Measurements from ENCODE around the gene PTBP2. TPM values are rescaled to one million over a fixed set of nuclear protein-coding genes. Genes with fewer than 3 reads are reported as not detected.
"Not testable (repeated sequence)": the region's sequence is repeated elsewhere in the genome, so short reads cannot be mapped to it uniquely, and the experiment has no call there.

PTBP2 gene
- total and polyA plus RNA-seq, 5 donors: 7.4 to 18.3 (median 13.4) TPM

- intact Hi-C loops (cut with DNase I): no loop called here
- no peak overlapping the region for H3K4me3 ChIP-seq (ENCODE audit: low read length)
- H3K27ac ChIP-seq (ENCODE audit: low read length): no peak overlapping the region
- H3K27me3 ChIP-seq (ENCODE audit: control insufficient read depth, insufficient read depth): no peaks in the 10 kb centered on the region
- H3K4me1 ChIP-seq (ENCODE audit: control insufficient read depth, insufficient read depth, low read length): peaks cover 6% of the 10 kb centered on the region
- no peaks in the 10 kb centered on the region for H3K9me3 ChIP-seq (ENCODE audit: control insufficient read depth, low read length)
- DNase-seq (peak in 1 of 3 donors; percentile 32), ATAC-seq (peak; percentile 29 to 45)
- WGBS: 77% methylated on average over 5 of the region's 5 CpGs
Measured at GRCh38 chr1:96741335-96741734, 19.8 kb downstream of the PTBP2 start.

- DNase-seq: no peak
- no peak overlapping the region for H3K27ac ChIP-seq (ENCODE audit: low read length)
- peaks cover 3% of the 10 kb centered on the region for H3K4me1 ChIP-seq (ENCODE audit: control insufficient read depth, insufficient read depth, low read length)
- intact Hi-C loops (cut with DNase I): no loop called here
- H3K27me3 ChIP-seq (ENCODE audit: control insufficient read depth, insufficient read depth): no peaks in the 10 kb centered on the region
- 63% methylated on average over 7 of the region's 7 CpGs for WGBS
- no peak overlapping the region for H3K4me3 ChIP-seq (ENCODE audit: low read length)
- no peaks in the 10 kb centered on the region for H3K9me3 ChIP-seq (ENCODE audit: control insufficient read depth, low read length)
- ATAC-seq: no peak
Measured at GRCh38 chr1:96746440-96747420, 25.1 kb downstream of the PTBP2 start.

GRCh38 chr1:96747565-96747964 lies 26.0 kb downstream of the PTBP2 start:
- Histone ChIP-seq H3K27me3 (ENCODE audit: control insufficient read depth, insufficient read depth) (no peaks in the 10 kb centered on the region), H3K4me1 (ENCODE audit: control insufficient read depth, insufficient read depth, low read length) (peaks cover 3% of the 10 kb centered on the region), H3K9me3 (ENCODE audit: control insufficient read depth, low read length) (no peaks in the 10 kb centered on the region), H3K27ac (ENCODE audit: low read length) (no peak overlapping the region), H3K4me3 (ENCODE audit: low read length) (no peak overlapping the region)
- ATAC-seq: no peak
- intact Hi-C loops (cut with DNase I): no loop called here
- 94% methylated on average over 1 of the region's 1 CpG for WGBS
- no peak for DNase-seq

GRCh38 chr1:96748078-96748477 lies 26.5 kb downstream of the PTBP2 start:
- Histone ChIP-seq H3K4me1 (ENCODE audit: control insufficient read depth, insufficient read depth, low read length) (peaks cover 4% of the 10 kb centered on the region), H3K4me3 (ENCODE audit: low read length) (no peak overlapping the region), H3K27me3 (ENCODE audit: control insufficient read depth, insufficient read depth) (no peaks in the 10 kb centered on the region), H3K9me3 (ENCODE audit: control insufficient read depth, low read length) (no peaks in the 10 kb centered on the region), H3K27ac (ENCODE audit: low read length) (no peak overlapping the region)
- WGBS: 76% methylated on average over 3 of the region's 3 CpGs
- intact Hi-C loops (cut with DNase I): no loop called here
- DNase-seq (no peak), ATAC-seq (no peak)

- intact Hi-C loops (cut with DNase I): no loop called here
- WGBS: 38% methylated on average over 2 of the region's 2 CpGs
Measured at GRCh38 chr1:96749618-96750017, 28.0 kb downstream of the PTBP2 start.

GRCh38 chr1:96752394-96752793 lies 30.8 kb downstream of the PTBP2 start:
- Histone ChIP-seq H3K27me3 (ENCODE audit: control insufficient read depth, insufficient read depth) (no peaks in the 10 kb centered on the region), H3K9me3 (ENCODE audit: control insufficient read depth, low read length) (no peaks in the 10 kb centered on the region), H3K4me1 (ENCODE audit: control insufficient read depth, insufficient read depth, low read length) (peaks cover 3% of the 10 kb centered on the region), H3K27ac (ENCODE audit: low read length) (no peak overlapping the region), H3K4me3 (ENCODE audit: low read length) (no peak overlapping the region)
- DNase-seq (no peak), ATAC-seq (no peak)
- intact Hi-C loops (cut with DNase I): no loop called here
- 98% methylated on average over 2 of the region's 2 CpGs for WGBS

More at GRCh38 chr1:96749618-96750017, 28.0 kb downstream of the PTBP2 start:
- DNase-seq (no peak), ATAC-seq (no peak)
- no peak overlapping the region for H3K27ac ChIP-seq (ENCODE audit: low read length)
- peaks cover 3% of the 10 kb centered on the region for H3K4me1 ChIP-seq (ENCODE audit: control insufficient read depth, insufficient read depth, low read length)
- H3K4me3 ChIP-seq (ENCODE audit: low read length): no peak overlapping the region
- no peaks in the 10 kb centered on the region for H3K27me3 ChIP-seq (ENCODE audit: control insufficient read depth, insufficient read depth)
- H3K9me3 ChIP-seq (ENCODE audit: control insufficient read depth, low read length): no peaks in the 10 kb centered on the region

GRCh38 chr1:96756789-96757188 lies 35.2 kb downstream of the PTBP2 start:
- intact Hi-C loops (cut with DNase I): no loop called here
- no peak overlapping the region for H3K27ac ChIP-seq (ENCODE audit: low read length)
- no peak overlapping the region for H3K4me3 ChIP-seq (ENCODE audit: low read length)
- no peak for ATAC-seq
- no peaks in the 10 kb centered on the region for H3K9me3 ChIP-seq (ENCODE audit: control insufficient read depth, low read length)
- peaks cover 2% of the 10 kb centered on the region for H3K4me1 ChIP-seq (ENCODE audit: control insufficient read depth, insufficient read depth, low read length)
- H3K27me3 ChIP-seq (ENCODE audit: control insufficient read depth, insufficient read depth): no peaks in the 10 kb centered on the region
- WGBS: 97% methylated on average over 1 of the region's 1 CpG
- no peak for DNase-seq

- DNase-seq: peak in 2 of 3 donors; percentile 49 to 57
- H3K4me3 ChIP-seq (ENCODE audit: low read length); intact Hi-C loops (cut with DNase I); H3K27me3 ChIP-seq (ENCODE audit: control insufficient read depth, insufficient read depth); ATAC-seq; H3K4me1 ChIP-seq (ENCODE audit: control insufficient read depth, insufficient read depth, low read length); H3K9me3 ChIP-seq (ENCODE audit: control insufficient read depth, low read length); H3K27ac ChIP-seq (ENCODE audit: low read length): not testable (repeated sequence)
- WGBS: 97% methylated on average over 36 of the region's 36 CpGs
Measured at GRCh38 chr1:96762586-96762985, 41.0 kb downstream of the PTBP2 start.

GRCh38 chr1:96763514-96763913 lies 41.9 kb downstream of the PTBP2 start:
- Histone ChIP-seq H3K27me3 (ENCODE audit: control insufficient read depth, insufficient read depth) (no peaks in the 10 kb centered on the region), H3K4me1 (ENCODE audit: control insufficient read depth, insufficient read depth, low read length) (no peaks in the 10 kb centered on the region), H3K9me3 (ENCODE audit: control insufficient read depth, low read length) (no peaks in the 10 kb centered on the region), H3K27ac (ENCODE audit: low read length) (no peak overlapping the region), H3K4me3 (ENCODE audit: low read length) (no peak overlapping the region)
- ATAC-seq: no peak
- no peak for DNase-seq
- 84% methylated on average over 4 of the region's 4 CpGs for WGBS
- intact Hi-C loops (cut with DNase I): no loop called here

GRCh38 chr1:96764469-96764868 lies 42.9 kb downstream of the PTBP2 start:
- DNase-seq (no peak), ATAC-seq (no peak)
- no peaks in the 10 kb centered on the region for H3K9me3 ChIP-seq (ENCODE audit: control insufficient read depth, low read length)
- H3K4me1 ChIP-seq (ENCODE audit: control insufficient read depth, insufficient read depth, low read length): no peaks in the 10 kb centered on the region
- intact Hi-C loops (cut with DNase I): no loop called here
- H3K27ac ChIP-seq (ENCODE audit: low read length): no peak overlapping the region
- no peak overlapping the region for H3K4me3 ChIP-seq (ENCODE audit: low read length)
- no peaks in the 10 kb centered on the region for H3K27me3 ChIP-seq (ENCODE audit: control insufficient read depth, insufficient read depth)

- H3K9me3 ChIP-seq (ENCODE audit: control insufficient read depth, low read length): no peaks in the 10 kb centered on the region
- WGBS: 87% methylated on average over 2 of the region's 2 CpGs
- H3K4me3 ChIP-seq (ENCODE audit: low read length): no peak overlapping the region
- ATAC-seq (no peak), DNase-seq (no peak)
- no peaks in the 10 kb centered on the region for H3K4me1 ChIP-seq (ENCODE audit: control insufficient read depth, insufficient read depth, low read length)
- intact Hi-C loops (cut with DNase I): no loop called here
- no peak overlapping the region for H3K27ac ChIP-seq (ENCODE audit: low read length)
- no peaks in the 10 kb centered on the region for H3K27me3 ChIP-seq (ENCODE audit: control insufficient read depth, insufficient read depth)
Measured at GRCh38 chr1:96771847-96772246, 50.3 kb downstream of the PTBP2 start.

Data from right cardiac atrium (tissue), 5 donors.